ENCODE data around the gene KCNA5. TPM values are rescaled to one million over a fixed set of nuclear protein-coding genes. Genes with fewer than 3 reads are reported as not detected.

The KCNA5 gene
- total RNA-seq, 2 donors from 2014 or later: 0.68 TPM; not detected in 1

DNA sequence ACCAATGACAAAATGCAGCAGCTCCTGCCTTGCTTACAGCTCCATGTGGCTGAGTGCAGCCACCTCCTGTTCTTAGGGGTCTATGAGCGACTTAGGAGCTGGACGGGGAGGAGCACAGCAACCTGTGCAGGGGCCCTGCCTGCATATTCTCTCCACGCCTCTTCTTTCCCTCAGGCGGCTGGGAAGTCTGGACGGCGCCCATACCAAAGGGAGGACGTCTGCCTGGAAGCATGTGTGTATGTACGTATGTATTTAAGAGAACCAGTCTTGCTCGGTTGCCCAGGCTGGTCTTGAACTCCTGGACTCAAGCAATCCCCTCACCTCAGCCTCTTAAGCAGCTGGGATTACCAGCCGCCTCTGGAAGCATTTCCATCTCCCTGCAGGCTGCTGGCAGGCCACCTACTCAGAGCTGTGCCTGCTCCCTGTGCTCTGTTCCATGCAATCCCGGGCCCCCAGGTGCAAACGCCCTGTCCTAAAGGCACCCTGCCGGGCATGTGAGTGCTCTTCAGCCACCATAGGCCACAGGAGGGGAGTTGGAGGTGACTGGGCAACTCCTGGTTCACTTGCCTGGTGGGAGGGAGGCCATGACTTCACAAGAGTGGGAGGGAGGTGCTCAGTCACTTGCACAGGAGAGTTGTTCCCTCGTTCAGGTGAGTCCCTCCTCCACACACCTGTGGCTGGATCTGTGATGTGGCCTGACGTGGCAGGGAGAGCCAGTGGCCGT, 44.3 kb downstream of the KCNA5 start:
- no peak for DNase-seq (ENCODE audit: low spot score)
- no peak overlapping the region for H3K27ac ChIP-seq
- no peaks in the 10 kb centered on the region for H3K27me3 ChIP-seq (replicated peaks; ENCODE audit: insufficient read depth)
- 81% methylated on average over 16 of the region's 16 CpGs for WGBS
- intact Hi-C loops (cut with DNase I): no loop called here
- H3K4me1 ChIP-seq (replicated peaks): no peaks in the 10 kb centered on the region
- TF ChIP-seq POLR2AphosphoS5 (IDR thresholded peaks at IDR 0.05) (no peak), POLR2A (IDR thresholded peaks at IDR 0.05) (no peak)
- TF ChIP-seq, protein P1, sequence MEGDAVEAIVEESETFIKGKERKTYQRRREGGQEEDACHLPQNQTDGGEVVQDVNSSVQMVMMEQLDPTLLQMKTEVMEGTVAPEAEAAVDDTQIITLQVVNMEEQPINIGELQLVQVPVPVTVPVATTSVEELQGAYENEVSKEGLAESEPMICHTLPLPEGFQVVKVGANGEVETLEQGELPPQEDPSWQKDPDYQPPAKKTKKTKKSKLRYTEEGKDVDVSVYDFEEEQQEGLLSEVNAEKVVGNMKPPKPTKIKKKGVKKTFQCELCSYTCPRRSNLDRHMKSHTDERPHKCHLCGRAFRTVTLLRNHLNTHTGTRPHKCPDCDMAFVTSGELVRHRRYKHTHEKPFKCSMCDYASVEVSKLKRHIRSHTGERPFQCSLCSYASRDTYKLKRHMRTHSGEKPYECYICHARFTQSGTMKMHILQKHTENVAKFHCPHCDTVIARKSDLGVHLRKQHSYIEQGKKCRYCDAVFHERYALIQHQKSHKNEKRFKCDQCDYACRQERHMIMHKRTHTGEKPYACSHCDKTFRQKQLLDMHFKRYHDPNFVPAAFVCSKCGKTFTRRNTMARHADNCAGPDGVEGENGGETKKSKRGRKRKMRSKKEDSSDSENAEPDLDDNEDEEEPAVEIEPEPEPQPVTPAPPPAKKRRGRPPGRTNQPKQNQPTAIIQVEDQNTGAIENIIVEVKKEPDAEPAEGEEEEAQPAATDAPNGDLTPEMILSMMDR (IDR thresholded peaks at IDR 0.05): no peak
- H3K4me3 ChIP-seq: no peak overlapping the region
- H3K9me3 ChIP-seq: no peaks in the 10 kb centered on the region
- no peaks in the 10 kb centered on the region for H3K36me3 ChIP-seq

DNA sequence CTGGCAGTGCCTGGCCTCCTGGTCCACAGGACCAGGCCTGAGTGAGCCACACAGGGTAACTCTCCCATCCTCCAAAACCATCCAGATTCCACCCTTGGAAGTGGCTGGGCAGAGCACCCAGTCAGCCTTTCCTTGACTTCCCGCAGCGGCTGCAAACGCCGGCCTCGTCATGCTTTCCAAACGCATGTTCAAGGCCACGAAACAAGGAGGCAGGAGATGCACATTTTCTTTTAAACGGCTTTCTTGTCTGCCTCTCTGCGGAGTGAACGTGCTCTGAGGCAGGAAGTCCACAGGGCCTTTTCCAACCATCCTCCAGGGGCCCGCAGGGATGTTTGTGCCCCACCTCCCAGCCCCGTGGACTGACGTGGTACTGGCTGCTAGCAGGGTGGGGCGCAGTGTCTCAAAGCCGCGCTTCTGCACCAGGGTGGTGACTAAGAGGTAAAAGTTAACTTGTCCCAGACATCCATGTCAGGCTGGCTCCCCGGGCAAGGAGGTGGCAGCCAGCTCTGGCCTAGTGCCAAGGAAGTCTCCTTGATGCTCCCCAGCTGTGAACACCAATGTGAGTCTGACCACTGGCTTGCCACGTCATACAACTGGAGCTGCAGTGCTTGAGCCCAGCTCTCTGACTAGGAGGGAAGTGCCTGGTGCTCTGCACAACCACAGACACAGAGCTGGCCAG, 45.0 kb downstream of the KCNA5 start:
- H3K4me3 ChIP-seq: no peak overlapping the region
- DNase-seq (ENCODE audit: low spot score): no peak
- H3K27ac ChIP-seq: no peak overlapping the region
- 70% methylated on average over 18 of the region's 18 CpGs for WGBS
- H3K4me1 ChIP-seq (replicated peaks): no peaks in the 10 kb centered on the region
- intact Hi-C loops (cut with DNase I): no loop called here
- no peaks in the 10 kb centered on the region for H3K9me3 ChIP-seq
- no peaks in the 10 kb centered on the region for H3K36me3 ChIP-seq
- TF ChIP-seq POLR2AphosphoS5 (IDR thresholded peaks at IDR 0.05) (no peak), POLR2A (IDR thresholded peaks at IDR 0.05) (no peak)
- TF ChIP-seq, protein P1 (IDR thresholded peaks at IDR 0.05): no peak
- H3K27me3 ChIP-seq (replicated peaks; ENCODE audit: insufficient read depth): no peaks in the 10 kb centered on the region

DNA sequence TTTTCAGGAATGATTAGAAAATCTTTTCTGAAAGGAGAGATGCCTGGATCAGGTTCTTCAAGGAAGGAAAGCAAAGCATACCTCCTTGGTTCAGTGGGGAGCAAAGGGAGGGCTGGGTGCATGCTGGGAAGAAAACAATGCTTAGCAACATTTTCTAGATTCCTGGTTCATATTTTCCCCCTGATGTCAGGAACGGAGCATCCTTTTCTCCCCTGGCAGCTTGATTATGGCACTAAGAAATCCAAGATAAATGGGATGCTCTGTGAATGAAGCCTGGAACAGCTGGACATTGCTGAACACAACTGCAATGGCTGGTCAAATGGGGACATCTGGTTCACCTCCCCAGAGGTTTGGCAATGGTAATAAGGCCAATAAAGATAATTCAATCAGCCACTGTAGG, 50.9 kb downstream of the KCNA5 start:
- no peaks in the 10 kb centered on the region for H3K9me3 ChIP-seq
- WGBS: 56% methylated on average over 1 of the region's 1 CpG
- no peak overlapping the region for H3K4me3 ChIP-seq
- H3K4me1 ChIP-seq (replicated peaks): no peaks in the 10 kb centered on the region
- H3K36me3 ChIP-seq: no peaks in the 10 kb centered on the region
- TF ChIP-seq, protein P1 (IDR thresholded peaks at IDR 0.05): no peak
- TF ChIP-seq POLR2A (IDR thresholded peaks at IDR 0.05): no peak
- no peak for TF ChIP-seq POLR2AphosphoS5 (IDR thresholded peaks at IDR 0.05)
- H3K27ac ChIP-seq: no peak overlapping the region
- DNase-seq (ENCODE audit: low spot score): no peak
- intact Hi-C loops (cut with DNase I): no loop called here
- H3K27me3 ChIP-seq (replicated peaks; ENCODE audit: insufficient read depth): no peaks in the 10 kb centered on the region

DNA sequence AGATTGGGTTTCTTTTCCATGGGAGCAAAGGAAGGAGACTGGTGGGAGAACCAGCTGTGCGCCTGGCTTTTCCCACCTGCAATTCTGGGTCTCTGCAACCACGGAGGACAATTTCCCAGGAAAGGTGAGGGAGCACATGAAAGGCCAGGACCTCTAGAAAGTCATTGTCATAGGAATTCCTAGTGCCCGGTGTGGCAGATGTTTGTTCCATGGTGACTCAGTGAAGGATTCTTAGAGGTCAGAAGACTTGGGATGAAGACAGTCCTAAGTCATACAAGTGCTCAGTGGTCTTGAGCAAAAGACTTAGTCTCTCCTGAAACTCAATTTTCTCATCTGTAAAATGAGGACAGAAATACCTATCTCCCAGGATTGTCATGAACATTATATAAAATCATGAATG, 51.3 kb downstream of the KCNA5 start:
- no peak overlapping the region for H3K27ac ChIP-seq
- no peaks in the 10 kb centered on the region for H3K36me3 ChIP-seq
- intact Hi-C loops (cut with DNase I): no loop called here
- no peaks in the 10 kb centered on the region for H3K27me3 ChIP-seq (replicated peaks; ENCODE audit: insufficient read depth)
- no peak for DNase-seq (ENCODE audit: low spot score)
- H3K9me3 ChIP-seq: no peaks in the 10 kb centered on the region
- no peaks in the 10 kb centered on the region for H3K4me1 ChIP-seq (replicated peaks)
- no peak overlapping the region for H3K4me3 ChIP-seq
- WGBS: 75% methylated on average over 3 of the region's 3 CpGs
- TF ChIP-seq, protein P1 (IDR thresholded peaks at IDR 0.05): no peak
- TF ChIP-seq POLR2A (IDR thresholded peaks at IDR 0.05) (no peak), POLR2AphosphoS5 (IDR thresholded peaks at IDR 0.05) (no peak)

Other genes starting within 250 kb of the KCNA5 start
- gene KCNA1, start 134.0 kb upstream of the KCNA5 start, total RNA-seq: under 1 TPM in 1 of 2 donors, not detected in 1; 0.11 TPM